H4 (cell line): Measurements from ENCODE around the gene METTL21A. TPM values are rescaled to one million over a fixed set of nuclear protein-coding genes. Genes with fewer than 3 reads are reported as not detected.
A peak's percentile ranks its signal among the peaks of the same experiment; 100 is the strongest.
"Not testable (repeated sequence)": the region's sequence is repeated elsewhere in the genome, so short reads cannot be mapped to it uniquely, and the experiment has no call there.

Experiments
- DNase-seq: peaks from one replicate; pipeline ENCODE4 v3.0.0-alpha.2; 2015; ENCODE audit warnings: low spot score
- total RNA-seq: library from RNA; depleted of rRNA; stranded (reverse); fragments of >200 nt; shearing (Covaris generic); gene quantifications from 2 replicates; pipeline ENCODE4 v1.2.3, GENCODE V29; 2014; rRNA removed

Gene METTL21A
- 20.8 and 38.1 TPM in 2 replicates for total RNA-seq

DNA sequence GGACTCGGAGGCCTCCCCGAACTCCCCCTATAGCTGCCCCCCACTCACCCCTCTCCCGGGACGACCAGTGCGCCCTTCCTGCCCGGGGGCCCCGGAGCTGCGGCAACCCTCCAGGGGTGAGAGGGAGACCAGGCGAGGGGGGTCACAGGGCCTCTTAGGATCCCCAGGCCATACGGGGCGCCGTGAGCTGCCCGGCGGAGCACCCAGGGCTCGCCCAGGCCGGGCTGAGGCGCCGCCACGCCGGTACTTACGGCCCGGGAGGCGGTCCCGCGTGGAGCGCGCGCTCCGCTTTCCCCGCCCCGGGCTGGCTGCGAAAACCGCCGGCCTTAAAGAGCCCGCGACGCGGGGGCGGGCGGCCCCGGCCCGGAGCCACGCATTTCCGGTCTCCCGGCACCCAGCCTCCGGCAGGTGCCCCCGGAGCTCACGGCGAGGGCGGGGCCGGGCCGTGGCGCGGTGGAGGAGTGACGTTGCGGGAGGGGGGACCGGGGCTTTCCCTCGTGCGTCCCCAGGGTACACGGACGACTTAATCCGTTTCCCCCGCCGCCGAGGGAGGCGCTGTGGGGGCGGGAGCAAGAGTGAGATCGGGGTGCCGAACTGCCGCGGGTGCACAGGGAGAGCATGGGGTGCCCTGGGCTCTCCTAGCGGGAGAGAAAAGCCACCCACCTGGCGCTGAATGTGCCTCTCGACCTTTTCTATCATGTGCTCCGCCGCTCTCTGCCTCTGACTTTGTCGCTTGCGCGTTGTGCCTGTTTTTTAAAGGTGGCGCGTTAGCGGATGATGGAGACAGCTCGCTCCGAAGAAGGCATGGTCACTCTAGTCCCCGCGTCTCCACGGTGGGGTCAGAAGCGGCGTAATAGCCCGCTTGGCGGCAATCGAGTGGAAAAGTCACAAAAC is at the start of gene METTL21A:
METTL21A (minus strand) TSS at position 381 of the 894 bp plus-strand sequence. CDS start 1,019 bp downstream, outside the sequence.
- peak; percentile 73 for DNase-seq

DNA sequence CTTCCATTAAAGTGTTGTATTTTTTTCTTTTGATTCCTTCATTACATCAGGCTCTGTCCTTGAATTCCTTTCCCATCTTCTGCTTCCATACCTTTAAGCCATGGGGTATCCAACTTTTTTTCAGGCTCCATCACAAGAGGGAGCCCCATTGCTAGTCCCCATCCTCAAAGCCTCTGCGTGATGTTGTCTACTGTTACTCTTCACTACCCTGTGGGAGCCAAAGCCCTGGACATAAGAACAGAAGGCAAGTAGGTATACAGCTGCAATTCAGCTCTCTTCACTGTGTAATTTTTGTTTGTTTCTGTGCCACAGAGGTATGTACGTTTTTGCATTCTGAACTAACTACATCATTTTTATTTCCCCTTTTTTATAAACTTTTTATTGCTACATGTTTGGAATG is 49.6 kb upstream of the METTL21A start:
- no peak for DNase-seq

DNA sequence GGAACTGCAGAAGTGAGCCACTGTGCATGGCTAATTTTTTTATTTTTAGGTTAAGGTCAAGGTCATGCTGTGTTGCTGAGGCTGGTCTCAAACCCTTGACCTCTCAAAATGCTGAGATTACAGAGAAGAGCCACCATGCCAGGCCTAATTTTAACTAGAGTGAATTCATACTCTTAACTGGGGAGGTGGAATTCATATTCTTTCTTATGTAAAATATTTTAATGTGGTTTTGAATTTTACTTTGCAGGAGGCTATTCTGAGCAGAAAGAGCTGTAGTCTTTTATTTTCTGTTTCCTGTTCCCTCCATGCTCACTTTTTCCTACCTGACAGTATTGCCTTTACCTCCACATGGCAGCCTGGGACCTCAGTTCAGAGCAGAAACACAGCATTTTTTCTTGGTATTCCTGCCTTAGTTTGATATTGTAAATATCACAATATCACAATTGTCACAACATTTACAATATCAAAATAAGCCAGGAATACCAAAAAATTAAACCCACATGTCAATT is 49.1 kb upstream of the METTL21A start:
- DNase-seq, result no peak

DNA sequence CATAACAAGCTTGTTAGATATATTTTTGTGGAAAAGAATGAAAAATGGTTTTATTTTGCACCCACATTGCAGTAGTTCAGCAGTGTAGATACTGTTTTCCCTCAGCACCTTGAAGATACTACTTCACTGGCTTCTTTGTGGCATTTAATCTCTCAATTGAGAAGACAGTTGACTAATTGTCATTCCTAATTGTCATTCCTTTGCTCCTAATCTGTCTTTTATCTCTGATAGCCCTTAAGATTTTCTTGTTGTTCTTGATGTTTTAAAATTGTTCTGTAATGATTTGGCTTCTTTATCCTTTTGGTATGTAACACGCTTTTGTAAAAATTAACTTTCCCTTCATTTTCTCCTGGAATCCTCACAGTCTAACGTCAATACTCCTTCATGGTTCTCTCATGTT is 48.2 kb upstream of the METTL21A start:
- DNase-seq, result no peak

DNA sequence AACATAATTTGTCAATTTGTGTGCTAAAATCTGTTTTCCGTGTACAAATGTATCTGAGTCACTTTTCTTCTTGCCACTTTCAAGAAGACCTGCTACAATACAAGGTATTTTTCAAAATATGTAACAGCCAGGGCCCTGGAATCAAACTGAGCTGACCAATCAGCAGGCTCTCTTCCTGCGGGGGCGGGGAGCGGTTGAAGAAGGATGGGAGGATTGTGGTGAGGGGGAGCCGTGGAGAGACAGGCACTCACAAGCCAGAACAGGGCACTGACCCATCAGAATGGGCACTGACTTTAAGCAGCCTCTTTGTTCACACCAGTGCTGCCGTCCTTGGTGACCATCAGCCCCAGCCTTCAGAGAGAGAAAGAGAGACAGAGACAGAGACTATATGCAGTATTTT is 45.7 kb upstream of the METTL21A start:
- DNase-seq, result no peak

DNA sequence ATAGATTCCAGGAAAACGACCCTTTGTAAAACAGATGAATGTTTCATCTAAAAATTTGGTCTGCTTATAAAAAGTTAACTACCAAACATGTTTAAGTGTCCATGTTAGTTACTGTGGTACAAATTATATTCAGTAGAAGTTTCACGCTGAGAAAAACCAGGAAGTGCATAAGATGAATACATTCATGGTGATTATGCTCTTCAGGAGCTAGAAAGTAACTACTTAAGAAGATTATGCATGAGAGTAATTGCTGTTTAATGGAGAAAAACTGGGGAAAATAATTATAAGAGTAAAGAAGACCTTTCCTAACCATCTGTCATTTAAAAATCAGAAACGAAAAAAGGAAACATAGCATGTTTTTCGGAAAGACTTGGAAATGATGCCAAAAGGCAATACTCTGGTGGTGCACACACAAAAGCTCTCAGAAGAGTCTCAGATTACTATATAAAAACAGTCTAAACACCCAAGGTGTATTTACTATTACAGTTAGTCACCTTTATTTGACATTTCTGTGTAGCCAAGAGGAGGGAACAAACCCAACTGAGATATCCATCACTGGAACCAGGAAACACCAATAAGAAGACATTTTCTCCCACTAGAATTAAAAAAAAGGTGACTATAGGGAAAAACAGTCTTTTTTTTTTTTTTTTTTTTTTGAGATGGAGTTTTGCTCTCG is 38.8 kb upstream of the METTL21A start:
- DNase-seq, result no peak

DNA sequence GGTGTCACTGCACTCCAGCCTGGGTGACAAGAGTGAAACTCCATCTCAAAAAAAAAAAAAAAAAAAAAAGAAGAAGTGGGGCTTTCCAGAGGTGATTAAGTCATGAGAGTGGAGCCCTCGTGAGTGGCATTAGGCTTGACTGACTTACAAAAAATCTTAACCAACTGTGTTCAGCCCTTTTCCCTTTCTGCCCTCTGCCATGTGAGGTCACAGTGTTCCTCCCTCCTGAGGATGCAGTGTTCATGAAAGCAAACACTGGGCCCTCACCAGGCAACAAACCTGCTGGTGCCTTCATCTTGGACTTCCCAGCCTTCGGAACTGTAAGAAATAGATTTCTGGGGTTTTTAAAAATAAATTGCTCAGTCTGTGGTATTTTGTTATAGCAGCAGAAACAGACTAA is 37.0 kb upstream of the METTL21A start:
- no peak for DNase-seq

DNA sequence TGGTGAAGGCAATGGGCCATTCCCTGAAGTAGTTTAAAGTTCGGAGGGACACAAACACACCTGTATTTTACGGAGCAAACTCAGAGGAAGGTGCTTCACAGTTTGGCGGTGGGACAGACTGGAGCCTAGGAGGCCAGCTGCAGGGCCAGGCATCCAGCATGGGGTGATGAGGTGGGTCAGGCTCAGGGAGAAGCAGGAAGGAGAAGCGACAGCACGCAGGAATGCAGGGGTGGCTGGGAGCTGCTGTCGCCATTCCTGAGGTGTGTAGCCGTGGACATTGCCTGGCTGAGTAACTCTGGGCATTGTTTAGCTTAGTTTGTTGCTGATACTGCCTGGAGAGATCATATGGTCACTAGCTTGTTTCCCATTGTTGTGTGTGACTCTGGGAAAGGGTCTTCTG is 35.8 kb upstream of the METTL21A start:
- DNase-seq, result no peak

DNA sequence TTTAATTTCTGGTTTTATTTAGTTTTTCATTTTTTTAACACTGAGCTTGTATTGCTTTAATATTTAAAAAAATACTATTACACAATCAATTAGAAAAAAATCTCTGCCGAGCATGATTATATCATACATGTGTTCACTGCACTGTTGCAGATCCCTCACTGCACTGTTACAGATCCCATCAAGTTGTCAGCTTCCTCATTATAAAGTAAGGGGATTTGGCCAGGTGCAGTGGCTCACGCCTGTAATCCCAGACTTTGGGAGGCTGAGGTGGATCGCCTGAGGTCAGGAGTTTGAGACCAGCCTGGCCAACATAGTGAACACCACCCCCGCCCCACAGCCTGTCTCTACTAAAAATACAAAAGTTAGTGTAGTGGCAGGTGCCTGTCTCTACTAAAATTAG is 33.0 kb upstream of the METTL21A start:
- DNase-seq, result no peak

DNA sequence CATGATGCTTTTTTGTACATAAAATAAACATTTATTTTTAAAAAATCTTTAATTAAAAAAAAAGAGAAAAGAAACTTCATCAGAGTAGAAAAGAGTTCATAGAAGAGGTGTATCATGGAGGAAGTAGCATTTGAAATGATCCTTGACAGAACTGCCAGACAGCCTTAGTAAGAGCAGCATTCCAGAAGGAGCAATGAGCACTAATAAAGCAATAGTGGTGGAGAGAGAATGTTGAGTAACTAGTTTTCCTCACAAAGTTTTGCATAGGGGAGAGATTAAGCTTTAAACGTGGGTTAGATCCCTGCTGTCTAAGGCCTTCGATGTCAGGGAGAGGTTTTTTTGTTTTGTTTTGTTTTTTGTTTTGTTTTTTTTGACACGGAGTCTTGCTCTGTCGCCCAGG is 29.8 kb upstream of the METTL21A start:
- no peak for DNase-seq

DNA sequence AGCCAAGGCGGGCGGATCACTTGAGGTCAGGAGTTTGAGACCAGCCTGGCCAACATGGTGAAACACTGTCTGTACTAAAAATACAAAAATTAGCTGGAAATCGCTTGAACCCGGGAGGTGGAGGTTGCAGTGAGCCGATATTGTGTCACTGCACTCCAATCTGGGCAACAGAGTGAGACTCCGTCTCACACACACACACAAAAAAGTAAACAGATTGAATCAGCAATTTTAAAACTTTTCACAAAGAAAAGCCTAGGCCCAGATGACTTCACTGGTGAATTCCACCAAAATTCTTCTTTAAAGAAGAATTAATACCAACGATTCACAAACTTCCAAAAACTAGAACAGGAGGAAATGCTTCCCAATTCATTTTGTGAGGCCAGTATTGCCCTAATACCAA is 21.4 kb upstream of the METTL21A start:
- not testable (repeated sequence) for DNase-seq

DNA sequence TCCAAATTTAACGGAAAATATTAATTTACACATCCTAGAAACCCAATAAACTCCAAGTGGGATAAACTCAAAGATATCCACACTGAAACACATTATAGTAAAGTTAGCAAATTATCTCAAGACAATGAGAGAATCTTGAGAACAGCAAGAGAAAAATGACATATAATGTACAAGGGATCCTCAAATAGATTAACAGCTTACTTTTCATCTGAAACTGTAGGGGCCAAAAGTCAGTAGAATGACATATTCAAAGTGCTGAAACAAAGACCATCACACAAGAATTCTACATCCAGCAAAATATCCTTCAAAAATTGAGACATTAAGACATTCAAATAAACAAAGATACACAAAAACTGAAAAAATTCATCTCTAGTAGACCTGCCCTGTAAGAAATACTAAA is 18.7 kb upstream of the METTL21A start:
- DNase-seq, result no peak

DNA sequence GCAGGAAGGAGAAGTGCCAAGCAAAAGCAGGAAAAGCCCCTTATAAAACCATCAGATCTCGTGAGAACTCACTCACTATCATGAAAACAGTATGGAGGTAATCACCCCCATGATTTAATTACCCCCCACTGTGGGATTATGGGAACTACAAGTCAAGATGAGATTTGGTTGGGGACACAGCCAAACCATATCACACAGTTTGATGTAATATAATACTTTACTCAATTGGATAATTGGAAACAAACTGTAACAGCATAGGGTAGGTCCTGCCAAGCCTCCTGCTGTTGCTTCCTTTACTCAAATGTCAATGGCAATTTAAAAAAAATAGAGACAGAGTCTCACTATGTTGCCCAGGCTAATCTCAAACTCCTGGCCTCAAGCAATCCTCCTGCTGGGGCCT is 15.5 kb upstream of the METTL21A start:
- no peak for DNase-seq

DNA sequence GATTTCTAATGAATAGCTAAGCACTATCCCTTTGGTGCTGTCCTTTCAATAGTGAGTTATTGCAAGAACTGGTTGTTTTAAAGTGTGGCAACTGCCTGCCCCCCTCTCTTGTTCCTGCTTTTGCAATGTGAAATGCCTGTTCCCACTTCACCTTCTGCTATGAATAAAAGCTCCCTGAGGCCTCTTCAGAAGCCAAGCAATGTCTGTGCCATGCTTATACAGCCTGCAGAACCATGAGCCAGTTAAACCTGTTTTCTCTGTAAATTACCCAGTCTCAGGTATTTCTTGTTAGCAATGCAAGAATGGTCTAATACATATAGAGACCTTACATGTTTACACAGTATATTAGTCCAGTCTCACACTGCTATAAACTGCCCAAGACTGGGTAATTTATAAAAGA is 15.0 kb upstream of the METTL21A start:
- DNase-seq, result no peak

DNA sequence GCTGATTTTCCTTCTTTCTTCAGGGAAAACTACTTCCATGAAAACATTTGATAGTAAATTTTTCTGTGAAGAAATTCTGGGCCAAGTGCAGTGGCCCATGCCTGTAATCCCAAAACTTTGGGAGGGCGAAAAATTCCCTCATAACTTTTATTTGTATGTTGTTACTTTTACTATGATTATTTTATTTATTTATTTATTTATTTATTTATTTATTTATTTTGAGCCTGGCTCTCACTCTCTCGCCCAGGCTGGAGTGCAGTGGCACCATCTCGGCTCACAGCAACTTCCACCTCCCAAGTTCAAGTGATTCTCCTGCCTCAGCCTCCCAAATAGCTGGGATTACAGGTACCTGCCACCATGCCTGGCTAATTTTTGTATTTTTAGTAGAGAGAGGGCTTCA is 14.1 kb upstream of the METTL21A start:
- not testable (repeated sequence) for DNase-seq

DNA sequence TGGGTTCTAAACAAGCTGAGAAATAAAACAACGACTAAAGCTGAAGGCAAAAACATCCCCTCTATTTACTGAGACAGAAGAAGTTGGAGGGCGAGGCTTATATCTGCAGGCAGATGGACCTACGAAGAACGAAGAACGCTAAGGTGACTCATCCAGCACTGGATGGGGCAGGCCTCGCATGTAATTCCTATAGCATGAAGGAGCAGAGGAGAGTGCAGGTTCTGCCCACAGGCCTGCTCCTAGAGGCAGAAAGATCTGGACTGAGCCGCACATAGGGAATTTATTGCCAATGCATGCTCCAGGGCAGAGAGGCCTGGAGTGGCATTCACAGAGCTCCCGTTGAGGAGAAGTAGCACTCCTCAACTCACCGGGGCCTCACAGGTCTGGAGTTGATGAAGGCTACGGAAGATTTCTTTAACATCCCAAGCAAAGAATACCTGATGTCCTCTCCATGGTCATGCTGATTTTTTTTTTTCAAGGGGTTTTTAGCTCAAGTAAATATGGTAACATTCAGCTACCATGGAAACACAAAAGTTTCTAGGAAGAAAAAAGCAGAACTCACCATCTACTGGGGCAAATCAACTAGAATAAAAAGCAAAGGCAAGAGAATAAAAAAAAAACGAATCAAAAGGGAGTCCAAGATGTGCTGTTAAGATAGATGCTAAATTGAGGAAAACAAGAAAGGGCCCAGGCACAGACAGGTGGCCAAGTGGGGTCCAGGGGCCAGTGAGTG is 10.4 kb upstream of the METTL21A start:
- DNase-seq, result no peak

DNA sequence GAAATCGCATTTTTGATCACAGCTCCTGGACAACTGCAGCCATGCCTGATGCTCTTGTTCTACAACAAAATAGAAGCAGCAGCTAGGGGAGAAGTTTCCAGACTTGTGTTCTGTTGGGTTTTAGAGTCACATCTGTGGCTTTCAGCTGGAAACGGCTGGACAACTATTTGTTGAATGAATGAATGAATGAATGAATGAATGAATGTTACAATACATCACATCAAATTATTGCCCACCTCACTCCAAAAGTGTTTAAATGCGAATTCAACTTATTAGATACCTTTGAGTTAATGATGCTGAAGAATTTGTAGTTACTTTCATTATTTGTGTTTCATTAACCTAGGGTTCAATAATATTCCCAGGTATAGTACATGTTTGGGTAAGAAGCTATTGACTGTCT is 8.5 kb upstream of the METTL21A start:
- DNase-seq, result no peak

DNA sequence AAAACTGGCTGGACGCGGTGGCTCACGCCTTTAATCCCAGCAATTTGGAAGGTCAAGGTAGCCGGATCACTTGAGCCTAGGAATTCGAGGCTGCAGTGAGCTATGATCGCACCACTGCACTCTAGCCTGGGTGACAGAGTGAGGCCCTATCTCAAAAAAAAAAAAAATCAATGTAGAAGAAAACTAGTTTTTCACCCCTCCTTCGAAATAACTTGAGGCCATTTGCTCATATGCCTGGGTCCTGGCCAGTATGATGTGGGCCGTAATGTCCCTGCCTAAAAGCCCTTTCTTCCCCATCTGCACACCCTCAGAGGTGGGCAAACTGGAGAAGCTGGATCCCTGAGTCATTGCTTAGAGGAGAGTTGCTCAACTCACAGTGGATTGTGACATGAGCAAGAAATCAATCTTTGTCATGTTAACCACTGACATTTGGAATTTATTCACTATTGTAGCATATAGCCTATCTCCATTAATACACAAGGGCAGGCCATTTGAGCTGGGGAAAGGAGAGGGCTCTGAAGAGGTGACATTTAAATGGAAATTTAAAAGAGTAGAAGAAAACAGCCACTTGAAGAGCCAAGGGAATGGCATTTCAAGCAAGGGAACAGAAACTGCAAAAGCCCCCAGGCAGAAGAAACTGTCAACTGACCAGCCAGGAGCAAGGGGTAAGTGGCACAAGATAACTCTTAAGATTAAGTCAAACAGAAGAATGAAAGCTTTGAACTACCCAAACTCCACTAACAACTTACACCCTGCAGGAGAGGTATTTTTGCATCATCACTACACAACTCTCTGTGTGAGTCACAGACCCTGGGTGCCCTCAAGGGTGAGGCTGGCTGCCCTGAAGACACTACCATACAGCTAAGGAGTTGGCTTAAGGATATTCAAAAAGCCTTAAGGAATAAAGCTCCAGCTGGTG is 7.6 kb upstream of the METTL21A start:
- peak; percentile 45 for DNase-seq

DNA sequence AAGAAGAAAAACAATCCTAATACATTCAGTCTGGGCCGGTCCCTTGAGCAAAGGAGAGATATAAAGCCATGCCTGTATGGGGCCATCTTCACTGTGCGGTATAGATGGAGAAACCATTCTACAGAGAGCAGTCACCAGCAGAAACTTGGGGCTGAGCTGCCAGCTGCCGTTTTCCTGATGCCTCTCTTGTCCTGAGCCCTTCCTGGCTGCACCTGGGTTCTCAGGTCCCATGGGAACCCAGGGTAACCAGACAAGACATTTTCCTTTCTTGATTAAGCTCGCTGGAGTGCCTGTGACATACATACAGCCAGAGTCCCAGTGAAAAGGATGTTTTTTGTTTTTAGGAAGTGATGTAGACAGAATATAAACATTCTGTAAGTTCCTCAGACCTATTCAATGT is 5.3 kb upstream of the METTL21A start:
- DNase-seq, result no peak

DNA sequence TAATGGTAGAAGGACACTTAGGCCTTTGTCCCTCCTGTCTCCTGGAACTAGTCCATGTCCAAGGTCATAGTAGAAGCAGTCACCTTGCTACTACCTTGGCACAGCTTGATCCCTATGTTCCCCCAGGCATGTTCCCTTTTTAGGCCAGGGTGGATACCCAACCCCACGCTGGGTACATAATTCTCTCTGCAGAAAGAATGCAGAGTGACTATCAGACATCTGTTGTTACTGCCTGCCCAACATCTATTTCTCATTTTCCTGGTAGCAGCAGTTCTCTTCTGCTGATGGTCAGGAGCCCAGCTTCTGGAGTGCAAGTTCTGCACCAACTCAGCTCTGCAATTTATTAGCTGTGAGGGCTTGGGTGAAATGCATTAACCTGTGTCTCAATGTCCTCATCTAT is 4.4 kb upstream of the METTL21A start:
- DNase-seq, result no peak
